IMR-90 (cell line): ENCODE results near the gene IKZF3. TPM values are rescaled to one million over a fixed set of nuclear protein-coding genes. Genes with fewer than 3 reads are reported as not detected.

Experiments
- ATAC-seq: fragments of 200-7000 bp; cut with Tn5 transposase; 2 replicates; pipeline ENCODE4 v1.9.1; 2020; ENCODE audit warnings: low read depth, mild to moderate bottlenecking, moderate library complexity
- BruUV-seq: library from RNA; stranded (reverse); fragments of 400-500 nt; replicated peaks from 2 replicates; lab custom pipeline; 2021; lab: Mats Ljungman, UMichigan
- CTCF ChIA-PET: fragments of 300-600 bp; formaldehyde crosslinking; extraction: SDS; loops from one replicate; lab custom pipeline; 2021; ENCODE audit warnings: antibody characterized with exemption; lab: Yijun Ruan, JAX
- POLR2A ChIA-PET: fragments of 300-600 bp; sonication (Branson Sonifier 250); formaldehyde crosslinking; loops from one replicate; lab custom pipeline; 2022; ENCODE audit warnings: antibody characterized with exemption; ENCODE audit not compliant: unreplicated experiment; lab: Charles Lee
- DNase-seq: peaks from one replicate; pipeline ENCODE4 v3.0.0; 2013
- H2AFZ ChIP-seq: replicated peaks from 2 replicates; pipeline ENCODE3; 2013; ENCODE audit warnings: low read length, mild to moderate bottlenecking; ENCODE audit not compliant: poor library complexity
- H2AK5ac ChIP-seq: 2 replicates; pipeline ENCODE4 v1.6.1; 2013; ENCODE audit warnings: low read depth, low read length, inconsistent platforms
- H2AK9ac ChIP-seq: replicated peaks from 2 replicates; pipeline ENCODE3; 2013; ENCODE audit warnings: mild to moderate bottlenecking, low read depth, low read length, moderate library complexity; ENCODE audit not compliant: poor library complexity
- H2BK120ac ChIP-seq: 2 replicates; pipeline ENCODE4 v1.6.1; 2013; ENCODE audit warnings: low read depth, low read length, inconsistent platforms
- H2BK15ac ChIP-seq: 3 replicates; pipeline ENCODE4 v1.6.1; 2013; ENCODE audit warnings: low read depth, low read length, inconsistent platforms
- H2BK20ac ChIP-seq: 2 replicates; pipeline ENCODE4 v1.6.1; 2013; ENCODE audit warnings: low read depth, mild to moderate bottlenecking, inconsistent platforms, low read length, moderate library complexity
- H2BK5ac ChIP-seq: 2 replicates; pipeline ENCODE4 v1.6.1; 2013; ENCODE audit warnings: mild to moderate bottlenecking, low read depth, low read length, inconsistent platforms; ENCODE audit not compliant: poor library complexity, severe bottlenecking
- H3K14ac ChIP-seq: replicated peaks from 2 replicates; pipeline ENCODE4 v1.6.1; 2013; ENCODE audit warnings: low read depth, low read length, inconsistent platforms
- H3K18ac ChIP-seq: 2 replicates; pipeline ENCODE4 v1.6.1; 2013; ENCODE audit warnings: low read depth, low read length, control low read depth
- H3K23ac ChIP-seq: 2 replicates; pipeline ENCODE4 v1.6.1; 2013; ENCODE audit warnings: low read depth, low read length, inconsistent platforms
- H3K27ac ChIP-seq: 2 replicates; pipeline ENCODE4 v1.5.1; 2013; ENCODE audit warnings: mild to moderate bottlenecking, control low read depth, low read length; ENCODE audit not compliant: insufficient read depth
- H3K27me3 ChIP-seq: 2 replicates; pipeline ENCODE4 v1.6.1; 2013; ENCODE audit warnings: low read length; ENCODE audit not compliant: control insufficient read depth, insufficient read depth
- H3K36me3 ChIP-seq: 2 replicates; pipeline ENCODE4 v1.6.1; 2013; ENCODE audit warnings: low read length, mixed read lengths; ENCODE audit not compliant: control insufficient read depth, insufficient read depth
- H3K4ac ChIP-seq: 2 replicates; pipeline ENCODE4 v1.6.1; 2013; ENCODE audit warnings: low read depth, low read length, inconsistent platforms
- H3K4me1 ChIP-seq: 2 replicates; pipeline ENCODE4 v1.6.1; 2013; ENCODE audit warnings: low read length, mixed read lengths; ENCODE audit not compliant: control insufficient read depth, insufficient read depth
- H3K4me2 ChIP-seq: 2 replicates; pipeline ENCODE4 v1.6.1; 2013; ENCODE audit warnings: low read depth, mild to moderate bottlenecking, control low read depth, low read length, moderate library complexity
- H3K4me3 ChIP-seq: 2 replicates; pipeline ENCODE4 v1.5.1; 2013; ENCODE audit warnings: low read depth, mild to moderate bottlenecking, control low read depth, low read length, moderate library complexity; ENCODE audit not compliant: insufficient read depth
- H3K56ac ChIP-seq: 2 replicates; pipeline ENCODE4 v1.6.1; 2013; ENCODE audit warnings: low read length, inconsistent platforms; ENCODE audit not compliant: insufficient read depth; ENCODE audit errors: extremely low read depth
- H3K79me1 ChIP-seq, 2 experiments: 2 replicates each; pipeline ENCODE4 v1.6.1; 2013; ENCODE audit warnings: low read length in 2 of 2, inconsistent platforms in 1 of 2, low read depth in 1 of 2
- H3K9ac ChIP-seq: 2 replicates; pipeline ENCODE4 v1.6.1; 2013; ENCODE audit warnings: low read depth, low read length, control low read depth
- H3K9me1 ChIP-seq: 2 replicates; pipeline ENCODE4 v1.6.1; 2013; ENCODE audit warnings: low read length, inconsistent platforms; ENCODE audit not compliant: insufficient read depth
- H3K9me3 ChIP-seq: 2 replicates; pipeline ENCODE4 v1.6.1; 2013; ENCODE audit warnings: low read length; ENCODE audit not compliant: control insufficient read depth, insufficient read depth
- H4K20me1 ChIP-seq: 2 replicates; pipeline ENCODE4 v1.6.1; 2013; ENCODE audit warnings: low read length, inconsistent platforms; ENCODE audit not compliant: insufficient read depth
- H4K5ac ChIP-seq: 2 replicates; pipeline ENCODE4 v1.6.1; 2013; ENCODE audit warnings: mild to moderate bottlenecking, low read depth, low read length, control low read depth
- H4K8ac ChIP-seq, 2 experiments: 2 replicates each; pipeline ENCODE4 v1.6.1; 2013; ENCODE audit warnings: low read depth in 2 of 2, low read length in 2 of 2, control low read depth in 1 of 2, inconsistent platforms in 1 of 2
- H4K91ac ChIP-seq: 2 replicates; pipeline ENCODE4 v1.6.1; 2013; ENCODE audit warnings: low read depth, low read length, inconsistent platforms; ENCODE audit not compliant: insufficient read depth
- CEBPB ChIP-seq: IDR thresholded peaks from 2 replicates; pipeline ENCODE4 v1.6.1; 2012; ENCODE audit warnings: low read depth, low read length, improper control_type of control experiment
- CTCF ChIP-seq: conservative IDR thresholded peaks from 2 replicates; pipeline ENCODE4 v1.5.1; 2012; ENCODE audit warnings: mild to moderate bottlenecking, low read depth, low read length, improper control_type of control experiment
- MAZ ChIP-seq: IDR thresholded peaks from 2 replicates; pipeline ENCODE4 v1.6.1; 2012; ENCODE audit warnings: low read depth, mild to moderate bottlenecking, low read length, improper control_type of control experiment, moderate library complexity, borderline replicate concordance
- NFE2L2 ChIP-seq: fragments of 150-350 bp; IDR thresholded peaks from 2 replicates; pipeline ENCODE4 v1.6.1; 2016; ENCODE audit warnings: low read depth, mild to moderate bottlenecking, low read length
- POLR2A ChIP-seq: IDR thresholded peaks from 2 replicates; pipeline ENCODE4 v1.6.1; 2012; ENCODE audit warnings: mild to moderate bottlenecking, low read depth, low read length
- RAD21 ChIP-seq: IDR thresholded peaks from 2 replicates; pipeline ENCODE4 v1.6.1; 2012; ENCODE audit warnings: low read length, improper control_type of control experiment
- RCOR1 ChIP-seq: IDR thresholded peaks from 2 replicates; pipeline ENCODE4 v1.6.1; 2012; ENCODE audit warnings: mild to moderate bottlenecking, low read length, improper control_type of control experiment; ENCODE audit not compliant: insufficient replicate concordance
- SMC3 ChIP-seq: fragments of 150-350 bp; IDR thresholded peaks from 2 replicates; pipeline ENCODE4 v1.6.1; 2016; ENCODE audit warnings: low read depth, mild to moderate bottlenecking, antibody characterized with exemption, low read length, moderate library complexity
- USF2 ChIP-seq: fragments of 150-350 bp; IDR thresholded peaks from 2 replicates; pipeline ENCODE4 v1.6.1; 2017; ENCODE audit warnings: mild to moderate bottlenecking, antibody characterized with exemption, low read length, low read depth
- WGBS, 2 experiments: methylation state at CpG; one replicate each; pipeline versions ENCODE4 v1.1.5 to v1.1.7; 2013; ENCODE audit warnings: missing lambda C conversion rate in 2 of 2; ENCODE audit not compliant: insufficient read length in 1 of 2; ENCODE audit errors: extremely low coverage in 2 of 2; 5-methylcytosine and 5-hydroxymethylcytosine counted together
- dilution Hi-C: fragments of 300-500 bp; cut with HindIII; formaldehyde crosslinking; loops from one replicate; pipeline ENCODE4 v1.14.3; 2018; ENCODE audit warnings: low sequenced_read_pairs; ENCODE audit not compliant: unreplicated experiment
- in situ Hi-C: fragments of 300-500 bp; cut with MboI; formaldehyde crosslinking; loops from 3 replicates; pipeline ENCODE4 v1.14.3; 2019; ENCODE audit warnings: low sequenced_read_pairs, inconsistent platforms, mixed read lengths
- intact Hi-C: fragments of 100-400 bp; cut with micrococcal nuclease; formaldehyde crosslinking; loops from 2 replicates; pipeline ENCODE4 v1.10.0; 2022
- polyA plus RNA-seq, 3 experiments: library from polyadenylated mRNA; depleted of rRNA; stranded (reverse); fragments of >200 nt; gene quantifications; 2 replicates each; pipeline ENCODE4 v1.2.3, GENCODE V29; 2012; ENCODE audit warnings: low replicate concordance in 1 of 3
- total RNA-seq: library from RNA; depleted of rRNA; stranded (reverse); fragments of >200 nt; gene quantifications from 2 replicates; pipeline ENCODE4 v1.2.3, GENCODE V29; 2012

Gene IKZF3
- total and polyA plus RNA-seq, 2 of the 4 experiments (the other 2 are of a cell fraction) = not detected

- Histone ChIP-seq H4K20me1 (no peaks in the 10 kb centered on the region), H3K9ac (no peak overlapping the region), H3K27ac (no peak overlapping the region), H3K4ac (no peak overlapping the region), H3K9me1 (no peaks in the 10 kb centered on the region), H4K91ac (no peak overlapping the region), H3K27me3 (peaks cover 35% of the 10 kb centered on the region), H3K56ac (no peak overlapping the region), H2AK9ac (no peak overlapping the region), H3K79me1 (no peaks in the 10 kb centered on the region), H3K4me3 (no peak overlapping the region), H2BK120ac (no peak overlapping the region), H3K23ac (no peak overlapping the region), H2BK20ac (no peak overlapping the region), H3K36me3 (no peaks in the 10 kb centered on the region), H4K5ac (no peak overlapping the region), H2BK5ac (no peak overlapping the region), H3K4me2 (no peak overlapping the region), H3K18ac (no peak overlapping the region), H2AFZ (no peak overlapping the region), H2AK5ac (no peak overlapping the region), H3K9me3 (peaks cover 18% of the 10 kb centered on the region), H3K14ac (no peak overlapping the region), H4K8ac (no peak overlapping the region), H2BK15ac (no peak overlapping the region), H3K4me1 (no peaks in the 10 kb centered on the region)
- no peak for DNase-seq
- BruUV-seq = no TSS peak
- CTCF ChIA-PET = no interaction called here
- in situ Hi-C loops = no loop called here
- intact Hi-C loops = no loop called here
- TF ChIP-seq CEBPB (no peak), CTCF (no peak), SMC3 (no peak), POLR2A (no peak), USF2 (no peak), MAZ (no peak), RCOR1 (no peak), RAD21 (no peak), NFE2L2 (no peak)
- no CpG with 5 or more reads among the region's 1 CpG for WGBS, 2 experiments
- dilution Hi-C loops = no loop called here
- no peak for ATAC-seq
- POLR2A ChIA-PET = no interaction called here
Measured at GRCh38 chr17:39870776-39871175, 6.7 kb upstream of the IKZF3 start.
